Measurements from ENCODE around the gene MON2.
A peak's percentile ranks its signal among the peaks of the same experiment; 100 is the strongest.
"Not testable (repeated sequence)": the region's sequence is repeated elsewhere in the genome, so short reads cannot be mapped to it uniquely, and the experiment has no call there.

MON2 gene, protein sequence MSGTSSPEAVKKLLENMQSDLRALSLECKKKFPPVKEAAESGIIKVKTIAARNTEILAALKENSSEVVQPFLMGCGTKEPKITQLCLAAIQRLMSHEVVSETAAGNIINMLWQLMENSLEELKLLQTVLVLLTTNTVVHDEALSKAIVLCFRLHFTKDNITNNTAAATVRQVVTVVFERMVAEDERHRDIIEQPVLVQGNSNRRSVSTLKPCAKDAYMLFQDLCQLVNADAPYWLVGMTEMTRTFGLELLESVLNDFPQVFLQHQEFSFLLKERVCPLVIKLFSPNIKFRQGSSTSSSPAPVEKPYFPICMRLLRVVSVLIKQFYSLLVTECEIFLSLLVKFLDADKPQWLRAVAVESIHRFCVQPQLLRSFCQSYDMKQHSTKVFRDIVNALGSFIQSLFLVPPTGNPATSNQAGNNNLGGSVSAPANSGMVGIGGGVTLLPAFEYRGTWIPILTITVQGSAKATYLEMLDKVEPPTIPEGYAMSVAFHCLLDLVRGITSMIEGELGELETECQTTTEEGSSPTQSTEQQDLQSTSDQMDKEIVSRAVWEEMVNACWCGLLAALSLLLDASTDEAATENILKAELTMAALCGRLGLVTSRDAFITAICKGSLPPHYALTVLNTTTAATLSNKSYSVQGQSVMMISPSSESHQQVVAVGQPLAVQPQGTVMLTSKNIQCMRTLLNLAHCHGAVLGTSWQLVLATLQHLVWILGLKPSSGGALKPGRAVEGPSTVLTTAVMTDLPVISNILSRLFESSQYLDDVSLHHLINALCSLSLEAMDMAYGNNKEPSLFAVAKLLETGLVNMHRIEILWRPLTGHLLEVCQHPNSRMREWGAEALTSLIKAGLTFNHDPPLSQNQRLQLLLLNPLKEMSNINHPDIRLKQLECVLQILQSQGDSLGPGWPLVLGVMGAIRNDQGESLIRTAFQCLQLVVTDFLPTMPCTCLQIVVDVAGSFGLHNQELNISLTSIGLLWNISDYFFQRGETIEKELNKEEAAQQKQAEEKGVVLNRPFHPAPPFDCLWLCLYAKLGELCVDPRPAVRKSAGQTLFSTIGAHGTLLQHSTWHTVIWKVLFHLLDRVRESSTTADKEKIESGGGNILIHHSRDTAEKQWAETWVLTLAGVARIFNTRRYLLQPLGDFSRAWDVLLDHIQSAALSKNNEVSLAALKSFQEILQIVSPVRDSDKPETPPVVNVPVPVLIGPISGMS (N-terminal part only)

DNA sequence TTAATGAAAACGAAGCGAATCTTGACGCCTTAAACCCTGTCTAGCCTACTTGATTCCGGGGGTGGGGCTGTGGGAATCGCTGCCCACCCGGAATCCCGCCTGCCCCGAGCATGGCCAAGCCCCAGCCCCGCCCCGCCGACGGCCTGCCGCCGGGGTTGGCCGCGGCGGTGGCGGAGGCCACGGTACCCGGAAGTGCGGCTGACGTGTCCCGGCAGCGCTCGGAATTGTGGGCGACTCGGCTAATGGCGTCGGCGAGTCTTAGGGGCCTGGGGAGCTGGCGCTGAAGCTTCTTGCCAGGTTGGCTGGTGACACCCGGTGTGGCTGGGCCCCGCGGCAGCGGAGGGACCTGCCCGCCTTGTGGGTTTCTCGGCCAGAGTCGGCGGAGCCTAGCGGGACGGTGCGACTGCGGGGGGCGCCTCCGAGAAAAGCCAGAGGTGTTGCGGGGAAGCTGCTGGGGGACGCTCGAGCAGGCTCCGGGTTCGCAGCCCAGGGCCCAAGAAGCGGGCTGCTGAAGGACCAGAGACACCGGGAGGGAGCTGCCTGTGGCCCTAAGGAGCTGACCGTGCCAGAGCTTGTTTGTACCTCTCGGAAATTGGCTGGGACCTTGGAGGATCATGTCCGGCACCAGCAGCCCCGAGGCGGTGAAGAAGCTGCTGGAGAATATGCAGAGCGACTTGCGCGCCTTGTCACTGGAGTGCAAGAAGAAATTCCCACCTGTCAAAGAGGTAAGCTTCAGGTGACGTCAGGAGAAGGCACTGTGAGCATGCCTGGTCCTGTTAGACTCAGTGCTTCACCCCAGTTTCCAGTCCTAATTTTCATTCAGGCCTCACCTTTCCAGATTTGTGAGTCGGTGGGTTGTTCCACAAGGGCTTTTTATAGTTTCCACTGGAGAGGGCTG is at the start of gene MON2:
MON2 (plus strand) TSS at position 233 of the 898 bp plus-strand sequence; CDS start at position 615, 382 bp downstream.
- peak; percentile 70 for DNase-seq

DNA sequence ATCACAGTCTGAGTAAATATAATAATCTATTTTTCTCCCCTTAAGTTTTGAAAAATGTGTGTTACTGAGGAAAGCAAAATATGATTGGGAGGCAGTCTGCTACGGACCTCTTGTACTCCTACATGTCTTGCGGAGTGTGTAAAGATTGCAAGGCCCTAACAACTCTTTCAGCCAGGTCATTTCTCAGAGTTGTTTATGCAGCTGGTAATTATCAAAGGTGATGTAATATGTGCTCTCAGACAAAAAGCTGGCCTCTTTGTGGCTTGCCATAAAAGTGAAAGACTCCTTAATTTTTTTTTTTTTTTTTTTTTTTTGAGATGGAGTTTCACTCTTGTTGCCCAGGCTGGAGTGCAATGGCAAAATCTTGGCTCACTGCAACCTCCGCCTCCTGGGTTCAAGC is 40.5 kb upstream of the MON2 start:
- DNase-seq: no peak

DNA sequence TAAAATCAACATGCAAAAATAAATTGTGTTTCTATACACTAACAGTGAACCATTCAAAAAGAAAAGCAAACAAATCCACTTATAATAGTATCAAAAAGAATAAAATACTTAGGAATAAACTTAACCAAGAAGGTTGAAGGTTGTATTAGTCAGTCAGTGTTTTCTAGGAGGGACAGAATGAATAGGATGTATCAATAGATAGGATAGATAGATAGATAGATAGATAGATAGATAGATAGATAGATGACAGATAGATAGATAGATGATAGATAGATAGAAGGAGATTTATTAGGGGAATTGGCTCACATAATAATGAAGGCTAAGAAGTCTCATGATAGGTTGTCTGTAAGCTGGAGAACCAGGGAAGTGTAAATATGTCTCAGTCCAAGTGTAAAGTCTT is 37.2 kb upstream of the MON2 start:
- DNase-seq: no peak

DNA sequence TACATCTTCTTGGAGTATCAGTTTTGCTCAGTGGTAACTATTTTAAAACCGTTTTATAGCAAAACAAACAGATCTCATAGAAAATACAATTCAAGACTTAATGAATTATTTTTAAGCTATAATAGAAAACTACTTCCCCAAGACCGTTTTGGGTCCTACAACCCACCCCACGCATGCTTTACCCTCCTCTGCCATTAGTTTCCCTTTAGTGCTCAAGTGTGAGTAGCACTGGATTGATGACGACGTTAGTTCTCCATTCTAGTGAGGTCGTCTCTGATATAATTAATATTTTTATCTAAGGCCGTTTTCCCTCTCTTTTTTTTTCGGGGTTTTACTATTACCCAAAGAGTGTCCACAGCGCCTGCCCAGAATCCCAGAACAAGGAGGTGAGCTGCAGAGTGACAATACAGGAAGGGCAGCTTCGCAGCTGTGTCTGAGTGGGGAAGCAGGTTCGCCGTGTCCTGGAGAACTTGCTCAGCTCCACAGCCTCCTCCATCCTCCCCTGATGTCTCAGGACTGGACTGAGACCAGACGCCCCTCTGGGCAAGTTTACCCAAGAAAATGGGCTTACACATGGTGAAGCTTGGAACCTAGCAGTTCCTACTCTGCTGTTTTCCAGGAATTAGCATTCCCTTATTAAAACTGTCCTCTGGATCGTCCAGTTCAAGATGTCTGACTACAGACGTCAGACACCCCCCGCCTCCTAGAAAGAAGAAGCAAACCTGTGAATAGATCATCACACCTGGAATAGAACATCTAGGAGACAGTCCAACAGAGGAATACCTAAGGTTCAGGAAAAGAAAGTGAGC is 31.9 kb upstream of the MON2 start:
- no peak for DNase-seq

DNA sequence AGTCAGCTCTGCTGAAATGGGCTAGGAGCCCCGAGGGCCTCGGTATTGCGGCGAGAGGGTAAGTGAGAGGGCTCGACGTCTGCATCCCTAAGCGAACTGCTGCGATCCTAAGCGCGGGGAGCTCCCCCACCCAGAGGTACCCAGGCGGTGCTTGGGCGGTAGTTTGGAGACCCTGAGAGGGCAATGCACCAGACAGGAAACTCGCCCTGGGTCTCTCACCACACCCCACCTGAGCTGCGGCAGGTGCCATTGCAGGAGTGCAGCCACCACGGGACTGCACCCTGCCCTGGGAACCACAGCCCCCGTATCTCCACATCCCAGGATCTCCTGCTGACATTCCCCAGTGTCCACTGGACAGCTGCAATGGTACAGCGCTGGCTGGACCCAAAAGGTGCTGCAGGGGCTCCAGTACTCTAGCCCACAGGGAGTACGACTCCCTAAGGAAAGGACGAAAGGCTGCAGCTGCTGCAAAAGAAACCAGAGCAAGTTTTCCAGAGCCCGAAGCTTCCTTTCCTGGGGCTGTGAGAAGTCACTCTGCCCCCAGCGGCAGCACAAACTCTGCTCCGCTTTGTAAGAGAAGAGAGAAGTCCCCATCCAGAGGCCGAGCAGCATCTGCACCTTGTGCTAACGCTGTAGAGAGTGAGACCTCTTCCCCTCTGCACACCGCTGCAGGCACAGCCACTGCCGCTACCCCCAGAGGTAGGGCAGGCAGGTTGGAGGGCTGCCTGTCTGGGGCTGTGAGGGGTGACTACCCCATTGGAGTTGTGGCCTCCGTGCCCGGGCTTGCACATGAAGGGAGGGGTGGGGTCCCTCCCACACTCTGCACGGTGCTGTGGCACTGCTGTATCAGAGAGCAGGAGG is 31.1 kb upstream of the MON2 start:
- DNase-seq: peak; percentile 14

DNA sequence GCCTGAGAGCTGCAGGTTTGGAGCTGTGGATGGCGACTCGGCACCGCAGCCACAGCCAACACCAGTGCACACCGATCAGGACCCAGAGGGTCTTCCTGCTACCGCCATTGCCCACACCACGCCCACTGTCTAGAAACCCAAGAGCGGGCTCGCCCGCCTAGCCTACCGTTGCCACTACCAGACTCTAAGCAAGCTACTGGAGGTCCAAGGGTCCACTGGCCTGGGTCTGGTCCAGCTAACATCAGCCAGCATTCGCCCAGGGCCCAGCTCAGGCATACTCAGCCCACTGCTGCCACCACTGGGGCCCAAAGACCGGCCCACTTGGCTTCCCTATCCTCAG is 30.5 kb upstream of the MON2 start:
- DNase-seq: no peak

DNA sequence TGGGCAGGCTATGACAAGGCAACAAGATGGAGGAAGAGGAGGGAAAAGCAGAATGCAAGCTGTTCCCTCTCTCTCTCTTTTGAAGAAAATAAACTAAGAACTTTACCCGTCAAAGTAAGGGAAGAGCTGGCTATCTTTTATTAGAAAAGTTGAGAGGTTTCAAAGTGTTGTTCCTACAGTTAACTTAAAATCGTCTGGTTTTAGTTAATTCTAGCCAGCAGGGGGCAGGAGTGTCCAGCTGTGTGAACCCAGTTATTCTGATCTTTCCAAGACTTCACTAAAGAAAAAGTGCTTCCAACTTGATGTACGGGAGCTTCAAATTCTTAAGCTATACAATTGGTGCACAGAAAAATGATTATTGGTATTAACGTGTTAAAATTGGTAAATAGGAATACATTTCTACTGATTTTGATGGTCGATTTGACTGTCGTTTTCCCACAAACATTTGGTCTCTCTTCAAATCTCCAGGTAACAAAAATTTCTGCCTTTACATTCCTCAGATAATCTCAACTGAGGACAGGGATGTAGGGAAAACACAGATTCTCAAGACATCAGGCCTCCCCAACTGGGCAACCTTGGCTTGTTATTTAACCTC is 28.4 kb upstream of the MON2 start:
- no peak for DNase-seq

DNA sequence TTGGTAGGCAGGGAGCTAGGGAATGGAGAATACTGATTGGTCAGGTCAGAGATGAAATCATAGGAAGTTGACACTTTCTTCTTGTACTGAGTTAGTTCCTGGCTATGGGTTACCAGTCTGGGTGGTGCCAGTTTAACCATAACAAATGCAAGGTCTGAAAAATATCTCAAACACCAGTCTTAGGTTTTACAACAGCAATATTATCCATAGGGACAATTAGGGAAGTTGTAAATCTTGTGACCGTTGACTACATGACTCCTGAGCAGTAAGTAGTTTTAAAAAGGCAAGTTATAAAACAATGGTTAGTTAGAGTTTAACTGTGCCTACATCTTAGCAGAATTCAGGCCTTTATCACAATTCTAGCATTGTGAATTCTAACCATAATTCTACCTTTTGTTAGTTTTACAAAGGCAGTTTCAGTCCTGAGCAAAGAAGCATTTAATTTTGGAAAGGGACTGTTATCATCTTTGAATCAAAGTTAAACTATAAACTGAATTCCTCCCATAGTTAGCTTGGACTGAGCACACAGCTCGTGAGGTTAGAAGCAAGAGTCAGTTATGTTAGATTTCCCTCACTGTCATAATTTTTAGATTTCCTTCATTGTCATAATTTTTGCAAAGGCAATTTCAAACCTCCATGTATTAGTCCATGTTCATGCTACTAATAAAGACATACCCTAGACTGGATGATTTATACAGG is 19.7 kb upstream of the MON2 start:
- no peak for DNase-seq

DNA sequence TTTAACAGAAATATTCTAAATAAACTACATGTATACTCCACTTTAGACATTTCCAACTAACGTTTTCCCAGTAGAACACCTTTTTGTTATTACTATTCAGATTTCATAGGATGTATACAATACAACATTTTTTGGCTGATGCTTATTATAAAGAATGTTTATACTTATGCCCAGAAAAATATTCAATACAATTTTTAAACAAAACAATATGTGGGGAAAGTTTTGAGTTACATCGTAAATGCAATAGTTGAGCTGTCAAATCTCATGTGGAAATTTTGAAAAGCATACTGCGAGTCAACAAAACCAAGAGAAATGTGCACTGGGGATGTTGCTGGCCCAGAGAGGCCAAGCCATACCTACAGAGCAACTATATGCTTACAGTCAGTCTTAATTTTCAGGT is 18.2 kb upstream of the MON2 start:
- no peak for DNase-seq

DNA sequence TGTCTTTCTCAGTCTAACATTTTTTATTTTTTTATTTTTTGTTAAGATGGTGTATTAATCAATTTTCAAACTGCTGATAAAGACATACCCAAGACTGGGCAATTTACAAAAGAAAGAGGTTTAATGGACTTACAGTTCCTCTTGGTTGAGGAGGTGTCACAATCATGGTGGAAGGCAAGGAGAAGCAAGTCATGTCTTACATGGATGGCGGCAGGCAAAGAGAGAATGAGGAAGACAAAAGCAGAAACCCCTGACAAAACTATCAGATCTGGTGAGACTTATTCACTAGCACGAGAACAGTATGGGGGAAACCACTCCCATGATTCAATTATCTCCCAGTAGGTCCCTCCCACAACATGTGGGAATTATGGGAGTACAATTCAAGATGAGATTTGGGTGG is 11.2 kb upstream of the MON2 start:
- not testable (repeated sequence) for DNase-seq

DNA sequence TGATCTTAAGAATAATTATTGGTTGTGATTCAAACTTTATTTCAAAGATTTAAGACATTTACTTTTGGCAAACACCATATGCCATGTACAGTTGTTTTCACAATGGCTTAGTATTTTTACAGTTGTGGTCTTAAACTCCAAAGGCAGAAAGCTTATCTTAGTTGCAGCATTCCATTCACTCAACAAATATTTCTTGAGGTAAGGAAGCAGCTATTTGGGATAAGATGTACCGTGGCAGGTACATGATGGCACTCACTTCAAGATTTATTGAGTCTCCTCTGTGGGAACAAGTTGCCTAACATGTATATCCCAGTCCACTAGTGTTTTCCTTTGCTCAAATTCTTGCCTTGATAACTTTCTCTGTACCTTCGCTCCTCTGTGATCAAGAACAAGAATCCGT is 8.0 kb upstream of the MON2 start:
- no peak for DNase-seq

DNA sequence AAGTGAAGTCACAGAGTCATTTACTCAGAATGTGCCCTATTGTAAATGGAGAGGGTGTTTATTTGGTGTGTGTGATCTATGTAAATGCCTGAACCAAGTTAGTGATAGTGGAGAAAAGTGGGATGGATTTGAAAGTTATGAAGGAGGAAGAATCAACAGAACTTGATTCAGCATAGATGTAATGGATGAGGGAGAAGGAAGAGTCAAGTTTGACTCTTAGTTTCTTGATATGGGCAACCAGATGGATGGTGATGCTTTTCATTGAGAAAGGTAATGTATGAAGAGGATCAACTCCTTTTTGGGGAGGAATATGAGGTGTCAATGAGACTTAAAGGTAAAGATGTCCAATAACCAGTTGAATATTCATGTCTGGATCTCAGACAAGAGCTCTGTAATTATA is 6.7 kb upstream of the MON2 start:
- no peak for DNase-seq

DNA sequence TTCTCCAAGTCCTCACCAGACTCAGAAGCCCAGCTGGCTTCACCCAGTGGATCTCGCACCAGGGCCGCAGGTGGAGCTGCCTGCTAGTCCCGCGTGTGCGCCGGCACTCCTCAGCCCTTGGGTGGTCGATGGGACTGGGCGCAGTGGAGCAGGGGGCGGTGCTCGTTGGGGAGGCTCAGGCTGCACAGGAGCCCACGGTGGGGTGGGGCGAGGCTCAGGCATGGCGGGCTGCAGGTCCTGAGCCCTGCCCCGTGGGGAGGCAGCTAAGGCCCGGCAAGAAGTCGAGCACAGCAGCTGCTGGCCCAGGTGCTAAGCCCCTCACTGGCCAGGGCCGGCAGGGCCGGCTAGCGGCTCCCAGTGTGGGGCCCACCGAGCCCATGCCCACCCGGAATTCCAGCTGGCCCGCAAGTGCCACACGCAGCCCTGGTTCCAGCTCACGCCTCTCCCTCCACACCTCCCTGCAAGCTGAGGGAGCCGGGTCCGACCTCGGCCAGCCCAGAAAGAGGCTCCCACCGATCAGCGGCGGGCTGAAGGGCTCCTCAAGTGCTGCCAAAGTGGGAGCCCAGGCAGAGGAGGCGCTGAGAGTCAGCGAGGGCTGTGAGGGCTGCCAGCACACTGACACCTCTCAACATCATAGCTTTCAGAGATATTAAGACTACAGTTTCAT is 5.3 kb upstream of the MON2 start:
- not testable (repeated sequence) for DNase-seq

DNA sequence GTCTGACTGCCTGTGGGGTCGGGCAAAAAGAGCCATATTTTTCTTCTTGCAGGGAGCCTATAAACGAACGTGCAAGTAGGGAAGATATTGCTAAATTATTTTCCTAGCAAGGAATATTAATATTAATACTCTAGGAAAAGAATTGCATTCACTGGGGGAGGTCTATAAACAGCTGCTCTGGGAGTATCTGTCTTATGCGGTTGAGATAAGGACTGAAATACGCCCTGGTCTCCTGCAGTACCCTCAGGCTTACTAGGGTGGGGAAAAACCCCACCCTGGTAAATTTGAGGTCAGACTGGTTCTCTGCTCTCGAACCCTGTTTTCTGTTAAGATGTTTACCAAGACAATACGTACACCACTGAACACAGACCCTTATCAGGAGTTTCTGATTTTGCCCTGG is 3.4 kb upstream of the MON2 start:
- DNase-seq: not testable (repeated sequence)

DNA sequence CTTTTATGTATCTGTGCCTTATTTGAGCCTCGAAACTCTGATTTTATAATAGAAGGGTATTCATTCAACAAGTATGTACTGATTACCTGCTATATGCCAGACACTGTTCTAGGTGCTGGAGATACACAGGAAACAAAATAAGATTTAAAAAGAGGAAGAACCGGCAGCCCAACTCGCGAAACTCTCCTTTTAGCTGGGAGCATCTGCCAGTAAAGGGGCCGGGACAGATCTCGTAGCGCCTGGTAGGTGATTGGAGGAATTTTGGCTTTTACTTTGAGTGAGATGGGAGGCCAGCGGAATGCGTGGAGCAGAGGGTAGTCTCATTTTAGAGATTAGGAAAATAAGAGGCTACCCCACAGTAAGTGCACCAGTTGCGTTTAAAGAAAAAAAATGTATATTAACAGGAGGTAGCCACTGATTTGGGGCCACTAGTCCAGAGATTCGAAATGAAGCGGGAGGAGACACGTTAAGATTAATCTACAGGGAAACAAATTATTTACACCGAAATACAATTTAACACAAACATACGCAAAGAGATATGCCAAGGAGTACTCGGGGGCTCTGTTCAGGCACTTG is 520 bp upstream of the MON2 start:
- no peak for DNase-seq

DNA sequence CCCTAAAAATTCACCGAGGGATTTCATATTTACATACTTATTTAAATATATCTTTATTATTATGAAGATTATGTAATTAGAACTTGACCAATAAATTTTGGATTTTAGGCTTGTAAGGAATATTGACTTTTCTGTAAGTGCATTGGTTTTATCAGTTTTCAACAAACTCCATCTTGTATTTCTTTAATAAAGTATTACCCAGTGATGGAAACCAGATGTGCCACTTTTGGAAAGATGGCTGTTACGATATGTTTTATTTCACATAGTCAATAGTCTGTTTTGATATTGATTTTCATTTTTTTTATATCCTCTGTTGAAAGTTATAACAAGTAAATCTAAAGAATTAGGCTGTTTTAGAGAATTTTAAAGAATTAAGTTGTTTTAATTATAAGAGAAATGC is 1.8 kb downstream of the MON2 start:
- no peak for DNase-seq

DNA sequence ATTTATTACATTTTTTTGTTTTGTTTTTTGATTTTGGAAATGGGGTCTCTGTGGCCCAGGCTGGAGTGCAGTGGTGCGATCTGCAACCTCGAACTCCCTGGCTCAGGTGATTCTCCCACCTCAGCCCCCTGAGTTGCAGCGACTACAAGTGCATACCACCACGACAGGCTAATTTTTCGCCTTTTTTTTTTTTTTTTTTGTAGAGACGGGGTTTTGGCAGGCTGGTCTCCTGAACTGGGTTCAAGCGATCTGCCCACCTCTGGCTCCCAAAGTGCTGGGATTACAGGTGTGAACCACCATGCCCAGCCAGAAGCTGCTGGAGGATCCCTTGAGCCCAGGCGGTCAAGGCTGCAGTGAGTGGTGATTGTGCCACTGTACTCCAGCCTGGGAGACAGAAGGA is 2.3 kb downstream of the MON2 start:
- no peak for DNase-seq

DNA sequence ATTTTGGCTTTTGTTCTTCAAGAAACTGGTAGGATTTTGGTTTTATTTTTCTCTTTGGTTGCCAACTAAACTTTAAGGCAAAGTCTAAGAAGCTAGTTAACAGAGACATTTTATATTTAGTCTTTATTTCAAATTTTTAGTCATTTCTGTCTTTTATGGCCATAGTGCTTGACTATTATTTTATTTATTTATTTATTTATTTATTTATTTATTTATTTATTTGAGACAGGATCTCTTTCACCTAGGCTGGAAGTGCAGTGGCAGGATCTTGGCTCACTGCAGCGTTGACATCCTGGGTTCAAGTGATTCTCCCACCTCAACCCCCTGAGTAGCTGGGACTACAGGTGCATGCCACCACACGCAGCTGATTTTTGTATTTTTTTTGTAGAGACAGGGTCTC is 3.1 kb downstream of the MON2 start:
- no peak for DNase-seq

DNA sequence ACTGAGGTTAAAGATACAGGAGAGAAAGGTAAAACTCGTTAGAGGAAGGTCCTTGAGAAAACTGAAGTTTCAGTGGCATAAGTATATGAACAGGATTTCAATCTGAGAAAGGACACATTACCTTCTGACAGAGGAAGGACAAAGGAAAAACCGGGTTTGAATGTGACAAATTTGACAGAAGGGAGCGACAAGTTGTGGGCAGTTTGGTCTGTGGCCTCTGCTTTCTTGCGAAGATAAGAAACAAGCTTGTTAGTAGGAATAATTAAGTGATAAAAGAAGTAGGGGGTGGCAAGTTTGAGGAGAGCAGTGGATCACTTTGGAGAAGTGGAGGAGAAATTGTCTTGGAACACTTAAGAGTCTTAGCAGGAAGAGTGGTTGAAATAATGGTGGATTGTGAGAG is 5.1 kb downstream of the MON2 start:
- no peak for DNase-seq

All from NCI-H2227 treated with DMSO at 0.1 percent for 48 hours (cell line).